ENCODE measurements around the gene USPL1. TPM values are rescaled to one million over a fixed set of nuclear protein-coding genes. Genes with fewer than 3 reads are reported as not detected.

USPL1 gene
- total and polyA plus RNA-seq, 8 donors, result 5.5 to 33.9 (median 9.6) TPM

- intact Hi-C loops (cut with DNase I; ENCODE audit: low total_unique reads), result no loop called here
- H3K27me3 ChIP-seq, result no peaks in the 10 kb centered on the region
- peaks cover 0 to 27% (median 7%) of the 10 kb centered on the region in 4 donors for H3K4me1 ChIP-seq
- peak overlapping the region in 1 of 5 donors; percentile 22 for H3K27ac ChIP-seq
- no peaks in the 10 kb centered on the region for H3K9me3 ChIP-seq
- no peak overlapping the region for H3K4me3 ChIP-seq
- TF ChIP-seq EP300 (IDR thresholded peaks at IDR 0.05), result no peak
- no peak for TF ChIP-seq POLR2A (IDR thresholded peaks at IDR 0.05)
- TF ChIP-seq POLR2AphosphoS5 (IDR thresholded peaks at IDR 0.05), result no peak
- no peak for TF ChIP-seq CTCF (IDR thresholded peaks at IDR 0.05)
- DNase-seq, result peak in 1 of 2 donors; percentile 45
- WGBS, 5 donors, result 50 to 71% (median 61%) methylated on average over 8 of the region's 8 CpGs
- H3K36me3 ChIP-seq, result no peaks in the 10 kb centered on the region
Measured at GRCh38 chr13:30697177-30697953, 79.6 kb downstream of the USPL1 start.

GRCh38 chr13:30697996-30698401 lies 80.3 kb downstream of the USPL1 start:
- 53 to 63% (median 58%) methylated on average over 7 of the region's 7 CpGs for WGBS, 5 donors
- no peaks in the 10 kb centered on the region for H3K36me3 ChIP-seq
- no peaks in the 10 kb centered on the region for H3K27me3 ChIP-seq
- peak in 1 of 2 donors; percentile 47 for DNase-seq
- intact Hi-C loops (cut with DNase I; ENCODE audit: low total_unique reads), result no loop called here
- TF ChIP-seq POLR2A (IDR thresholded peaks at IDR 0.05), result no peak
- TF ChIP-seq CTCF (IDR thresholded peaks at IDR 0.05), result no peak
- TF ChIP-seq EP300 (IDR thresholded peaks at IDR 0.05), result no peak
- TF ChIP-seq POLR2AphosphoS5 (IDR thresholded peaks at IDR 0.05), result no peak
- H3K4me1 ChIP-seq, result peaks cover 0 to 27% (median 7%) of the 10 kb centered on the region in 4 donors
- H3K9me3 ChIP-seq, result no peaks in the 10 kb centered on the region
- H3K27ac ChIP-seq, result no peak overlapping the region
- no peak overlapping the region for H3K4me3 ChIP-seq

- intact Hi-C loops (cut with DNase I; ENCODE audit: low total_unique reads), result no loop called here
- no peaks in the 10 kb centered on the region for H3K9me3 ChIP-seq
- H3K4me3 ChIP-seq, result no peak overlapping the region
- WGBS, 5 donors, result 59 to 85% (median 72%) methylated on average over 15 of the region's 15 CpGs
- H3K4me1 ChIP-seq, result peaks cover 0 to 27% (median 7%) of the 10 kb centered on the region in 4 donors
- H3K36me3 ChIP-seq, result no peaks in the 10 kb centered on the region
- DNase-seq, result no peak
- no peaks in the 10 kb centered on the region for H3K27me3 ChIP-seq
- no peak overlapping the region for H3K27ac ChIP-seq
- no peak for TF ChIP-seq EP300 (IDR thresholded peaks at IDR 0.05)
- no peak for TF ChIP-seq CTCF (IDR thresholded peaks at IDR 0.05)
- TF ChIP-seq POLR2AphosphoS5 (IDR thresholded peaks at IDR 0.05), result no peak
- no peak for TF ChIP-seq POLR2A (IDR thresholded peaks at IDR 0.05)
Measured at GRCh38 chr13:30698488-30699005, 80.8 kb downstream of the USPL1 start.

GRCh38 chr13:30700364-30700763 lies 82.6 kb downstream of the USPL1 start:
- WGBS, 5 donors, result 63 to 69% (median 67%) methylated on average over 5 of the region's 5 CpGs
- TF ChIP-seq POLR2A (IDR thresholded peaks at IDR 0.05) (no peak), POLR2AphosphoS5 (IDR thresholded peaks at IDR 0.05) (no peak), EP300 (IDR thresholded peaks at IDR 0.05) (no peak)
- intact Hi-C loops (cut with DNase I; ENCODE audit: low total_unique reads), result no loop called here
- Histone ChIP-seq H3K27ac (no peak overlapping the region), H3K27me3 (no peaks in the 10 kb centered on the region), H3K9me3 (no peaks in the 10 kb centered on the region), H3K4me3 (no peak overlapping the region), H3K4me1 (peaks cover 0 to 27% (median 7%) of the 10 kb centered on the region in 4 donors), H3K36me3 (no peaks in the 10 kb centered on the region)
- no peak for DNase-seq

- DNase-seq, result no peak
- Histone ChIP-seq H3K36me3 (no peaks in the 10 kb centered on the region), H3K27ac (no peak overlapping the region), H3K27me3 (no peaks in the 10 kb centered on the region), H3K9me3 (no peaks in the 10 kb centered on the region), H3K4me3 (no peak overlapping the region), H3K4me1 (peaks cover 0 to 14% (median 2%) of the 10 kb centered on the region in 4 donors)
- 85 to 96% (median 90%) methylated on average over 4 of the region's 4 CpGs for WGBS, 5 donors
- TF ChIP-seq POLR2A (IDR thresholded peaks at IDR 0.05) (no peak), CTCF (IDR thresholded peaks at IDR 0.05) (no peak), EP300 (IDR thresholded peaks at IDR 0.05) (no peak), POLR2AphosphoS5 (IDR thresholded peaks at IDR 0.05) (no peak)
- intact Hi-C loops (cut with DNase I; ENCODE audit: low total_unique reads), result no loop called here
Measured at GRCh38 chr13:30702006-30702405, 84.3 kb downstream of the USPL1 start.
